GM18517 (cell line): ENCODE results near the gene DLAT.
A peak's percentile ranks its signal among the peaks of the same experiment; 100 is the strongest.
"Not testable (repeated sequence)": the region's sequence is repeated elsewhere in the genome, so short reads cannot be mapped to it uniquely, and the experiment has no call there.

Experiments
- ATAC-seq: cut with Tn5 transposase; IDR thresholded peaks from one replicate; pipeline ENCODE4 v1.9.1; 2021; ENCODE audit warnings: mild to moderate bottlenecking, moderate library complexity; ENCODE audit not compliant: unreplicated experiment

The DLAT gene

GRCh38 chr11:112004389-112004788, 20.8 kb upstream of the DLAT start:
- ATAC-seq: peak; percentile 83

DNA sequence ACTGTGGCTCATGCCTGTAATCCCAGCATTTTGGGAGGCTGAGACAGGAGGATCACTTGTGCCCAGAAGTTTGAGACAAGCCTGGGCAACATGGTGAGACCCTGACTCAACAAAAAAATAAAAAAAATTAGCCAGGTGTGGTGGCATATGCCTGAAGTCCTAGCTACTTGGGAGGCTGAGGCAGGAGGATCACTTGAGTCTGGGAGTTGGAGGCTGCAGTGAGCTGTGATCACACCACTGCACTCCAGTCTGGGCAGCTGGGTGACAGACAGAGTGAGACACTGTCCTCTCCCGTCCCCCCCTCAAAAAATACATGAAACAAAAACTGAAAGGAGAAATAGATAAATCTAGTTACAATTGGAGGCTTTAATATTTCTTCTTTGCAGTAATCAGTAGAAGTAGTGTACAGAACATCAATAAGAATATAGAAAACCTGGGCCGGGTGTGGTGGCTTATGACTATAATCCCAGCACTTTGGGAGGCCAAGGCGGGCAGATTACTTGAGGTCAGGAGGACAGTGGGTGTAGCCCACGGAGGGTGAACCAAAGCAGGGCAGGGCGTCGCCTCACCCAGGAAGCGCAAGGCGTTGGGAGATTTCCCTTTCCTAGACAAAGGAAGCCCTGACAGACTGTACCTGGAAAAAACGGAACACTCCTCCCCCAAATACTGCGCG, 19.6 kb upstream of the DLAT start:
- no peak for ATAC-seq

DNA sequence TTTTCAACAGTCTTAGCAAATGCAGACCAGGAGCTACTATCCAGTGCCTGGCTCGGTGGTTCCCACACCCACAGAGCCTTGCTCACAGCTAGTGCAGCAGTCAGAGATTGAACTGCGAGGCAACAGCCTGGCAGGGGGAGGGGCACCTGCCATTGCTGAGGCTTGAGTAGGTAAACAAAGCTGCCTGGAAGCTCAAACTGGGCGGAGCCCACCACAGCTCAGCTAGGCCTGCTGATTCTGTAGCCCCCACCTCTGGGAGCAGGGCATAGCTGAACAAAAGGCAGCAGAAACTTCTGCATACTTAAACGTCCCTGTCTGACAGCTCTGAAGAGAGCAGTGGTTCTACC, 19.1 kb upstream of the DLAT start:
- not testable (repeated sequence) for ATAC-seq

DNA sequence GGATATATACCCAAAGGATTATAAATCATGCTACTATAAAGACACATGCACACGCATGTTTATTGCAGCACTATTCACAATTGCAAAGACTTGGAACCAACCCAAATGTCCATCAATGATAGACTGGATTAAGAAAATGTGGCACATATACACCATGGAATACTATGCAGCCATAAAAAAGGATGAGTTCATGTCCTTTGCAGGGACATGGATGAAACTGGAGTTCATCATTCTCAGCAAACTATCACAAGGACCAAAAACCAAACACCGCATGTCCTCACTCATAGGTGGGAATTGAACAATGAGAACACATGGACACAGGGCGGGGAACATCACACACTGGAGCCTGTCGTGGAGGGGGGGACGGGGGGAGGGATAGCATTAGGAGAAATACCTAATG, 13.8 kb upstream of the DLAT start:
- not testable (repeated sequence) for ATAC-seq

DNA sequence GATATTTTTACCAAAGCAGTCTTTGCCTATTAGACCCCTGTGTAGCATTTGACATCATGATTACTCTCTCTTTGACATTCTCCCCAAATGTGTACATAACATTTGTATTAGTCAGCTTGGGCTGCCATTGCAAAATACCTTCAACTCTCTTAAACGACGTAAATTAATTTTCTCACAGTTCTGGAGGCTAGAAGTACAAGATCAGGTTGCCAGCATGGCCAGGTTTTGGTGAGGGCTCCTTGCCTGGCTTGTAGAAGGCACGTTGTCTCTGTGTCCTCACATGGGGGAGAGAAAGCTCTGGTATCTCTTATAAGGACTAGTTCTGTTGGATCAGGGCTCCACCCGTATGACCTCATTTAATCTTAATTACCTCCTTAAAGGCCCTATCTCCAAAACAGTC, 12.3 kb upstream of the DLAT start:
- no peak for ATAC-seq

DNA sequence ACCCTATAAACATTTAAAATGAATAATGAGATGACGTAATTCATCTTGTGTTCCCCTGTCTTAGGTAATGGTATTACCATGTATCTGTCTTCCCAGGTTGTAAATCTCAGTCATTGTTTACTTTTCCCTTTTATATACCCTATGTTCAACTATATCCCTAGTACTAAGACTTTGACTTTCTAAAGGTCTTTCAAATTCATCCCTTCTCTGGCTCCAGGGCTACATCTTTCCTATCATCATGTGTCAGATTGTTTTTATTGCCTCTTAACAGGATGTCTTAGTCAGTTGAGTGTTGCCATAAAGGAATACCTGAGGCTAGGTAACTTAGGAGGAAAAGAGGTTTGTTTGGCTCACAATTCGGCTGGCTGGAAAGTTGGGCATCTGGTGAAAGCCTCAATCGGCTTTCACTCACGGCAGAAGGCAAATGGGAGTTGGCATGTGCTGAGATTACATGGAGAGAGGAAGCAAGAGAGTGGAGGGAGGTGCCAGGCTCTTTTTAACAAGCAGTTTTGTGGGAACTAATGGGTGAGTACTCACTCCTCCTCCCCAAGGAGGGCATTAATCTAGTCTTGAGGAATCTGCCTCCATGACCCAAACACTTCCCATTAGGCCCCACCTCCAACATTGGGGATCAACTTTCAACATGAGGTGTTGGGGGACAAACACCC, 11.6 kb upstream of the DLAT start:
- no peak for ATAC-seq

DNA sequence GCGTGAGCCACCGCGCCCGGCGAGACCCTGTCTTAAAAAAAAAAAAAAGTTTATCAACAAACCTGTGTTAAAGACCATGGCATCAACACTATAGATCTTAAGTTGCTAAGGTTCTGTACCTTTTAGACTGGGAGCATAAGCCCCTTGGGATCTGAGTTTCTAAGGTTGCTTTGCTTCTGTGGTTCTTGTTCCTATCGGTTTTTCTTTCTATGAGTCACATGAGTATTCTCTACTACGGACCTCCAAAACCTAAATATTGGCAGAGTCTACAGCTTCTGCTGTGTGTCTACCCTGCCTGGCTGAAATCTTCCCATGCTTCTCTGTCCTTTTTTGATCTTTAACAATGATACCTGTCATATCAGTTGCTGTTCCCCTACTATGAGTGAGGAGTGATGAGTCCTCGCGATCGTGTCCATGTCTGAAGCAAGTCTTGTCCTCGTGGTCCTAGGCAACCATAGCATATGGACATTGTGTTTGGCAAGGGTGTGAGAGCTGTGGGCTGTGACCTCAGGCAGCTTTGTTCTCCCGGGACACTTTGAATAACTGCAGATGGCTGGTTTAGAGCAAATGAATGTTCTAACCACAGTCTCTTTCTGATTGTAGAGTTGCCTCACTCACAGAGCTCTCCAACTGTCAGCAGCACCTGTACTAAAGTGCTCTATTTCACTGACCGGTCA, 9.0 kb upstream of the DLAT start:
- peak; percentile 89 for ATAC-seq

- ATAC-seq: peak; percentile 50
These were observed 8.3 kb upstream of the DLAT start for GRCh38 chr11:112016765-112017376.

DNA sequence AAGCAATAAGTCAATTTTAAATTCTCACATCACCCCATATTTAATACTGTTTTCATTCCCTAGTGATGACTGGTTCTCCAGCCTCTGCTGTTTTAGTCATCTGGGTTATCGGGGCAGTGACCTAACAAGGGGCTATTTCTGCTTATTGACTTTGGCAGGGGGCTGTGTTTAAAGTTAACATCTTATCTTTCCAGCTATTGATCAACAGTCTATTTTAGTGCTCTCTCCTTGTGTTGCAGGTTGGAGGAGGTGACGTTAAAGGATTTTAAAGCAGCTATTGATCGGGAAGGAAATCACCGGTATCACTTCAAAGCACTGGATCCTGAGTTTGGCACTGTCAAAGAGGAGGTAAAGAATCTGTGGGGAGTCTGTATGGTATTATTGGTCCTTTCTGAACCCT, 7.7 kb upstream of the DLAT start:
- ATAC-seq: no peak

- no peak for ATAC-seq
These were observed 6.1 kb upstream of the DLAT start for GRCh38 chr11:112019066-112019465.

- no peak for ATAC-seq
These were observed 2.1 kb upstream of the DLAT start for GRCh38 chr11:112023104-112023503.

DNA sequence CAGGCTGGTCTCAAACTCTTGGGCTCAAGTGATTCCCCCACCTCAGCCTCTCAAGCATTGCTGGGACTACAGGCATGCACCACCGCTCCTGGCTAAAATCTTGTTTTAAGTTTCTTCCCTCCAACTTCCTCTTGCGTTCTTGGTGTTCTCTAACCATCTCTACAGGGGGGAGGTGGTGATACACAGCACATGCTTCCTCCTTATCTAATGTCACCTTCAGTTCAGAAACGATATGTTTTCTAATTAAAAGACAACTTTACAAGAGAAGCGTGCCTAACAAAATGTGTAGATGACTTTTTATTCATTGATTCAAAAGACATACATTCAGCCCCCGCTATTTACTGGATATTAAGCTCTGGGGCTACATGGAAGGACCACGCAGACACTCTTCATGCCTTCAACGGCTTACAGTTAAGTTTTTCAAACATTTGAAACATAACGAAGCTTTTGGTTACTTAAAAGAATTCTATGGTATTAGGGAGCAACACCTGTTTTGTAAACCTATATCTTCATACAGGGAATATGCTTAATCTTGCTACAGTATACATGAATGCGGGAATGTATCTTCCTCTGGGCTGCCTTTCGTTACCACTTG, 933 bp upstream of the DLAT start:
- ATAC-seq: peak; percentile 30

DNA sequence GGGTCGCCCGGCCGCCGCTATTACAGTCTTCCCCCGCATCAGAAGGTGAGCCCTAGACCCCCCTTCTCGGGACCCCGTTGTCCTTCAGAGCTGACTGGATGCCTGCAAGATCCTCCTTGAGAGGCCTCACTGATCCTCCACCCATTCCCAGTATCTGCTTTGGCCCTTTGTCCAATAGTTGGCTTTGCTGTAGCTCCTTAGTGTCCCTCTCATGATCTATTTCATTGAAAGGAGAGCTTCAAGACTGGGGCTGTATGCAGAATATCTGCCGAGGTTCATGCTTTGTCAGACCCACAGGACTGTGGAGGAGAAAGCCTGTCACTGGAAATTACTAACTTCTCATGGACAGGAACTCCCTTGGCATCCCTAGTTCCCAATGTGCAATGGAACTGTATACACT, 499 bp downstream of the DLAT start:
- ATAC-seq: no peak

GRCh38 chr11:112026784-112027410, 1.7 kb downstream of the DLAT start:
- ATAC-seq: not testable (repeated sequence)

DNA sequence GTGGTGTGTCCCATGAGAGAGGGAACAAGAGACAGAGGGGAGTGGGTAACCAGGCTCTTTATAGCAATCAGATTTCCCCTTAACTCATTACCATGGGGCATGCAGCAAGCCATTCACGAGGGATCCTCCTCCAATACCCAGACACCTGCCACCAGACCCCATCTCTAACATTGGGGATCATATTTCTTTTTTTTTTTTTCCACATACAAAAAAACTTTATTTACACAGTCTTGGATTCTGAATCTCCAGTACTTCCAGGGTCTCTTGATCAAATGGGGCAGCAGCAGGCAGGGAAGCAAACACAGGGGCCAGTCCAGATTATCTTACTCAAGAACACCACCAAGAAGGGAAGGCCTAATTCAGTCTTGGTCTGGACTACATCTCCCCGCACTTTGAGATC, 4.3 kb downstream of the DLAT start:
- ATAC-seq: no peak

GRCh38 chr11:112033902-112034301, 8.7 kb downstream of the DLAT start:
- ATAC-seq: no peak

- no peak for ATAC-seq
These were observed 12.3 kb downstream of the DLAT start for GRCh38 chr11:112037527-112037926.

DNA sequence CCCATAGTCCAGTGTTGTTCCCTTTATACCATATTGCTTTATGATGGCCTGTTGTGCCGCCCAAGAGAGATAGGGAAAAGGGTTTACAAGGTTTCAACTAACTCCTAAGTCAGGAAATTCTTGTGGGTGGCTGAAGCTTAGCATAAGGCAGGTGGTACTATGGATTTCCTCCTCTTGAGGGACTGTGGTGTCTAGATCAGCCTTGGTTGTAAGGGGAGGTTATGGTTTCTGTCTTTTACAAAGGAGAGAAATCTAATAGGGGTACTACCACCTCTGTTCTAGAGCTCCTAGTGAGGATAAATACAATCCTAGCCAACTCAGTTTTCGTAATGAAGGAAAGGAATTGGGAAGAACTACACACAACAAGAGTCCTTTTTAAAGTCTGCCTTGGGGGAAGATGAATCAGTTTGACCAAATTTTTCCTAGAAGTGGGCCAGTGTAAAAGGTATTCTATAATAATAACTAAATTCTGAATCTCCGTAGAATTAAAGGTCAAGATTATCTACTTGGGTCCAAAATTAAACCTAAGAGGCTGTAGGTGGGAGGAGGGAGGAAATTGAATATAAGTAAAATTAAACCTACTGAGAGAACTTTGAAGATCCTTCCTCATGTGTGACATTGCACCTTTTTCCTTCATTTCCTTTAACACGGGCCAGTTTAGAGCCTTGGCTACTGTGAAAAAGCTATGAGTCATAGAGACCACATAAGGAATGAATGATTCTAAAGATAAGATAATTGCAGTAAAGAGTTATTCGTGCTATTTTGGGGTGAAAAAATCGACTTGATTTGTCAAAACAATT, 17.2 kb downstream of the DLAT start:
- ATAC-seq: no peak

DNA sequence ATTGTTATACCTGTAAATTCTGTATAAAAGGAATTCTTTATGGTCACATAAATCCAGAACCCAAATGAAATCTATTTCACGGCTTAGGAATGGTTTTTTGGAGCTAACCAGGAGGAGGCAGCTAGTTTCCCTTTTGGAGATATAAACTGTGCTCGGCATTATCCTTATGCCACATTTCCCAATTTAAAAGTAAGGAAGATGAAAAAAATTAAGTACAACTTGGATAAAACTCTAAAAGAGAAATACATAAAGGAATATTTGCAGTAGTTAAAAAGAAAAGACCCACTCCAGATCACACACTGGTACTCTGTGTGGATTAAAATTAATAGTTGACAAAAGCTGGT, 17.7 kb downstream of the DLAT start:
- ATAC-seq: no peak

DNA sequence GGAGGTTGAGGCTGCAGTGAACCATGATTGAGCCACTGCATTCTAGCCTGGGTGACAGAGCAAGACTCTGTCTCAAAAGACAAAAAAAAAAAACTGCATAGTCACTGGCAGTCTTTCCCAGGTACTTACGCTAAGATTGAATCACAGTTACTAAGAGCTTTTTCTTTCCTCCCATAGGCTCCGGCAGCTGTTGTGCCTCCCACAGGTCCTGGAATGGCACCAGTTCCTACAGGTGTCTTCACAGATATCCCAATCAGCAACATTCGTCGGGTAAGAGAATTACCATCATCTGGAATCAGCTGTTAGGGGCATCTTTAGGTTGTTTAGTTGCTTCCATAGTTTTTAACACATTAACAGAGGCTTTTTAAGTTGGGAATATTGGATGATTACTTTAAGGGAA, 19.8 kb downstream of the DLAT start:
- ATAC-seq: no peak
